Measurements from ENCODE around the gene CHCHD10. TPM values are rescaled to one million over a fixed set of nuclear protein-coding genes. Genes with fewer than 3 reads are reported as not detected.

Gene CHCHD10
- total and polyA plus RNA-seq, 2 of the 4 experiments (the other 2 are of a cell fraction): 2.2 to 11.2 TPM

DNA sequence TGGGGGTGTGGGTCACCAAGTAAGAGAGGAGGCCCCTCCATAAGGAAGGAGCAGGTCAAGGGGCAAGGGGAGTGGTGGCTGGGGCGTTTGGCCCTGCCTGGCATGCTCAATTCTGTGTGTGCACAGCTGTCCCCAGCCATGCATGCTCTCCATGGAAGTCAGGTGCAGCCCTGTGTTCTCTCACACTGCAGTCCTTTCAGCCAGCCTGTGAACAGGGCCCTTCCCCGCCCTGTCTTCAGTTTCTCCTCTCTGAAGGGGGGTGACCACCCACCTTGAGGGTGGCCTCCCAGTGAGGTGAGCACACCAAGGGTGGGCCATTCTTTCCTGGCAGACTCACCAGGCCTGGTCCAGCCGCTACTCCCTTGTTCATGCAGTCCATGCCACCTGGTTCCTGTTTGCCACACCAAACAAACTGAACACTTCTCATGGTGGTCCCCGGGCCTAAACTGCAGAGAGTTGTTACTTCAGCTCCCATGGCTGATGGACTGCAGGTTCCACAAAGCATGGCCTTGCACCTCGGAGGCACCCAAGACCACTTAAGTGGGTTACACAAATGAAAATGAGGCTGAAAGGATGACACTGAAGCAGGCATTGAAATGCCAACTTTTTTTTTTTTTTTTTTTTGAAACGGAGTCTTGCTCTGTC lies 1.7 kb upstream of the CHCHD10 start:
- H2BK5ac ChIP-seq (ENCODE audit: low read depth, low read length, poor library complexity, severe bottlenecking): no peak overlapping the region
- BruUV-seq (replicated peaks): no TSS peak
- no peak overlapping the region for H3K4me2 ChIP-seq (ENCODE audit: low read depth, low read length)
- peak overlapping the region; percentile 33 for H2AFZ ChIP-seq (replicated peaks; ENCODE audit: low read length, poor library complexity)
- H2BK15ac ChIP-seq (ENCODE audit: low read depth, low read length): no peak overlapping the region
- ChIA-PET POLR2A (ENCODE audit: unreplicated experiment) (no interaction called here), CTCF (interaction anchor here (0.6 to 2.0 kb wide), 3 partner anchors 16 to 118 kb away, joined by 3 to 6 read pairs (median 3); no protein-coding TSS in a partner anchor)
- dilution Hi-C loops (cut with HindIII; ENCODE audit: low sequenced_read_pairs, unreplicated experiment): no loop called here
- no peak for TF ChIP-seq NFE2L2 (IDR thresholded peaks at IDR 0.05; ENCODE audit: low read depth, low read length)
- no peak for TF ChIP-seq CHD1 (IDR thresholded peaks at IDR 0.05; ENCODE audit: low read depth, low read length)
- TF ChIP-seq MAZ (IDR thresholded peaks at IDR 0.05; ENCODE audit: borderline replicate concordance, low read depth, low read length): no peak
- TF ChIP-seq MXI1 (IDR thresholded peaks at IDR 0.05; ENCODE audit: borderline replicate concordance, low read depth, low read length): no peak
- no peak for TF ChIP-seq MAFK (IDR thresholded peaks at IDR 0.05; ENCODE audit: low read depth, low read length)
- TF ChIP-seq CTCF (conservative IDR thresholded peaks at IDR 0.05; ENCODE audit: low read depth, low read length): no peak
- no peak for TF ChIP-seq CEBPB (IDR thresholded peaks at IDR 0.05; ENCODE audit: low read depth, low read length)
- no peak for TF ChIP-seq USF2 (IDR thresholded peaks at IDR 0.05; ENCODE audit: low read depth, low read length)
- TF ChIP-seq RAD21 (IDR thresholded peaks at IDR 0.05; ENCODE audit: low read length): no peak
- no peak for TF ChIP-seq RCOR1 (IDR thresholded peaks at IDR 0.05; ENCODE audit: insufficient replicate concordance, low read length)
- TF ChIP-seq BHLHE40 (IDR thresholded peaks at IDR 0.05; ENCODE audit: low read depth, low read length): no peak
- TF ChIP-seq RFX5 (IDR thresholded peaks at IDR 0.05; ENCODE audit: low read depth, low read length): no peak
- TF ChIP-seq ELK1 (IDR thresholded peaks at IDR 0.05; ENCODE audit: borderline replicate concordance, low read depth, low read length): no peak
- no peak for TF ChIP-seq POLR2A (IDR thresholded peaks at IDR 0.05; ENCODE audit: low read depth, low read length)
- TF ChIP-seq SMC3 (IDR thresholded peaks at IDR 0.05; ENCODE audit: low read depth, low read length): no peak
- no peak for TF ChIP-seq FOS (IDR thresholded peaks at IDR 0.05; ENCODE audit: low read depth, low read length)
- no peaks in the 10 kb centered on the region for H3K27me3 ChIP-seq (ENCODE audit: control insufficient read depth, insufficient read depth, low read length)
- no peak overlapping the region for H2AK5ac ChIP-seq (ENCODE audit: low read depth, low read length)
- no peak overlapping the region for H2BK120ac ChIP-seq (ENCODE audit: low read depth, low read length)
- H3K27ac ChIP-seq (ENCODE audit: insufficient read depth, low read length): no peak overlapping the region
- no peak for DNase-seq
- H3K4me3 ChIP-seq (ENCODE audit: insufficient read depth, low read depth, low read length): no peak overlapping the region
- H4K8ac ChIP-seq (ENCODE audit: low read depth in 2 of 2, low read length in 2 of 2): no peak overlapping the region
- H4K20me1 ChIP-seq (ENCODE audit: insufficient read depth, low read length): no peaks in the 10 kb centered on the region
- H3K4me1 ChIP-seq (ENCODE audit: control insufficient read depth, insufficient read depth, low read length): peaks cover 18% of the 10 kb centered on the region; the same call in 1 of the 2 replicates
- H3K9me1 ChIP-seq (ENCODE audit: insufficient read depth, low read length): peaks cover 7% of the 10 kb centered on the region
- H3K18ac ChIP-seq (ENCODE audit: low read depth, low read length): no peak overlapping the region
- in situ Hi-C loops (cut with MboI; ENCODE audit: low sequenced_read_pairs): no loop called here
- intact Hi-C loops (cut with micrococcal nuclease): loop anchor here (5.0 kb wide), 1 partner anchor 227 kb away; no protein-coding TSS in a partner anchor
- no peak overlapping the region for H3K23ac ChIP-seq (ENCODE audit: low read depth, low read length)
- no peak overlapping the region for H4K91ac ChIP-seq (ENCODE audit: insufficient read depth, low read depth, low read length)
- H3K4ac ChIP-seq (ENCODE audit: low read depth, low read length): no peak overlapping the region
- no peak overlapping the region for H3K9ac ChIP-seq (ENCODE audit: low read depth, low read length)
- WGBS, 2 experiments (ENCODE audit: extremely low coverage in 2 of 2, insufficient read length in 1 of 2): 100% methylated on average over 2 of the region's 6 CpGs; no CpG with 5 or more reads in 1 of the 2 experiments
- H4K5ac ChIP-seq (ENCODE audit: low read depth, low read length): no peak overlapping the region
- no peak overlapping the region for H2BK20ac ChIP-seq (ENCODE audit: low read depth, low read length)
- H2AK9ac ChIP-seq (replicated peaks; ENCODE audit: low read depth, low read length, poor library complexity): peak overlapping the region; percentile 57
- no peak for ATAC-seq (ENCODE audit: low read depth)
- H3K9me3 ChIP-seq (ENCODE audit: control insufficient read depth, insufficient read depth, low read length): no peaks in the 10 kb centered on the region
- H3K56ac ChIP-seq (ENCODE audit: extremely low read depth, insufficient read depth, low read length): no peak overlapping the region
- no peak overlapping the region for H3K14ac ChIP-seq (replicated peaks; ENCODE audit: low read depth, low read length)
- H3K79me1 ChIP-seq (ENCODE audit: low read depth in 1 of 2, low read length in 2 of 2): peaks cover 0 to 7% of the 10 kb centered on the region in 2 experiments; a peak in 1 of 4 replicates
- H3K36me3 ChIP-seq (ENCODE audit: control insufficient read depth, insufficient read depth, low read length): no peaks in the 10 kb centered on the region

Measured in IMR-90 (cell line).